NCI-H82 (cell line): ENCODE results near the gene CLCN7.
"Not testable (repeated sequence)": the region's sequence is repeated elsewhere in the genome, so short reads cannot be mapped to it uniquely, and the experiment has no call there.

Source experiments
- DNase-seq: peaks from one replicate; lab custom pipeline; 2025; lab: John Stamatoyannopoulos, UW

The CLCN7 gene

GRCh38 chr16:1487395-1488053 is 12.7 kb upstream of the CLCN7 start:
- DNase-seq = no peak

GRCh38 chr16:1486551-1487390 is 11.9 kb upstream of the CLCN7 start:
- DNase-seq = no peak

- no peak for DNase-seq
Observed at GRCh38 chr16:1485847-1486496, 11.1 kb upstream of the CLCN7 start.

GRCh38 chr16:1481906-1482835 is 7.3 kb upstream of the CLCN7 start:
- DNase-seq = no peak

GRCh38 chr16:1478937-1479336 is 4.1 kb upstream of the CLCN7 start:
- not testable (repeated sequence) for DNase-seq

GRCh38 chr16:1477033-1477432 is 2.2 kb upstream of the CLCN7 start:
- no peak for DNase-seq

GRCh38 chr16:1475552-1476114 is 805 bp upstream of the CLCN7 start:
- DNase-seq = no peak

GRCh38 chr16:1474082-1474795 is 589 bp downstream of the CLCN7 start:
- no peak for DNase-seq

- DNase-seq = no peak
Observed at GRCh38 chr16:1472974-1473373, 1.9 kb downstream of the CLCN7 start.

- DNase-seq = no peak
Observed at GRCh38 chr16:1471569-1472194, 3.1 kb downstream of the CLCN7 start.

- no peak for DNase-seq
Observed at GRCh38 chr16:1470481-1471251, 4.2 kb downstream of the CLCN7 start.

- DNase-seq = no peak
Observed at GRCh38 chr16:1469693-1470201, 5.1 kb downstream of the CLCN7 start.

- not testable (repeated sequence) for DNase-seq
Observed at GRCh38 chr16:1469141-1469540, 5.7 kb downstream of the CLCN7 start.

- DNase-seq = no peak
Observed at GRCh38 chr16:1468426-1468810, 6.4 kb downstream of the CLCN7 start.

GRCh38 chr16:1466968-1467521 is 7.8 kb downstream of the CLCN7 start:
- no peak for DNase-seq

- DNase-seq = no peak
Observed at GRCh38 chr16:1466054-1466453, 8.8 kb downstream of the CLCN7 start.

- no peak for DNase-seq
Observed at GRCh38 chr16:1465567-1465915, 9.3 kb downstream of the CLCN7 start.

- DNase-seq = no peak
Observed at GRCh38 chr16:1464894-1465566, 9.8 kb downstream of the CLCN7 start.
